ENCODE results near the gene SP140. TPM values are rescaled to one million over a fixed set of nuclear protein-coding genes. Genes with fewer than 3 reads are reported as not detected.

Gene SP140
- total and polyA plus RNA-seq, 2 of the 8 experiments (the other 6 are each of a cell fraction or from before 2014, with no cell fraction given), result 0.23 to 1.3 TPM

DNA sequence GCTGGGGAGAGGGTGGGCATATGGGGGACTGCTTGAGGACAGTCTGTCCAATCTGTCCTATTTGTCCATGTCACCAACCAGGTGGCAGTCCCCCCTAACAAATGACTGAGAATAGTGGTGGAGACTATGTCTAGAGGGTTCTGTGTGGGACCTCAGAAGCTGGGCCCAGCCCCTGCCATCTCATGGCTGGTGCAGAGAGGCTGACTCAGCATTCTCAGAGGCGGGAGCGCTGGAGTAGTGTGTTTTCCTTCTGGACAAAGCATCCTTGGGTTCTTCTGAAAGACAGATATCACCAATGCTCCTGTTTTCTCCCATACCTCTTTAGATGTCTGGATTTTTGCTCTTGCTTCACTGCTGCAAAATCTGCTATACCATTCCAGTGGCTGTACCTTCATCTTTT lies 57.4 kb downstream of the SP140 start:
- no peak overlapping the region for H3K4ac ChIP-seq (replicated peaks; ENCODE audit: insufficient read length, low read depth, low read length)
- H2BK20ac ChIP-seq (ENCODE audit: low read length), result no peak overlapping the region
- H2BK5ac ChIP-seq (ENCODE audit: low read depth, low read length), result no peak overlapping the region
- peak; percentile 60 for TF ChIP-seq MAFK (IDR thresholded peaks at IDR 0.05; ENCODE audit: low read depth, low read length)
- TF ChIP-seq ATF2 (IDR thresholded peaks at IDR 0.05; ENCODE audit: low read length), result no peak
- no peak for TF ChIP-seq GABPA (IDR thresholded peaks at IDR 0.05; ENCODE audit: borderline replicate concordance, insufficient read depth, low read length)
- no peak overlapping the region for H4K8ac ChIP-seq (ENCODE audit: extremely low read depth, insufficient read depth, low read length)
- no peak overlapping the region for H3K9ac ChIP-seq (replicated peaks in 1 of 4; ENCODE audit: extremely low read depth in 1 of 4, low read depth in 3 of 4, low read length in 3 of 4)
- H3K9me3 ChIP-seq (ENCODE audit: insufficient read depth in 2 of 2, low read depth in 1 of 2, low read length in 1 of 2), result no peaks in the 10 kb centered on the region
- no peak overlapping the region for H2BK120ac ChIP-seq (replicated peaks; ENCODE audit: low read depth, low read length)
- H2AFZ ChIP-seq (ENCODE audit: low read length), result no peak overlapping the region
- H3K27ac ChIP-seq (ENCODE audit: low read depth, low read length), result no peak overlapping the region
- 77% methylated on average over 2 of the region's 2 CpGs; no CpG with 5 or more reads in 1 of the 2 experiments for WGBS, 2 experiments (ENCODE audit: extremely low coverage in 1 of 2, insufficient coverage in 1 of 2, insufficient read length in 1 of 2, insufficient replicate concordance in 2 of 2, low coverage in 1 of 2, low lambda C conversion rate in 2 of 2, missing lambda C conversion rate in 1 of 2)
- POLR2A ChIA-PET (ENCODE audit: partially characterized antibody), result no interaction called here
- H4K20me1 ChIP-seq (replicated peaks in 1 of 2; ENCODE audit: control insufficient read depth in 1 of 2, insufficient read depth in 2 of 2, low read length in 2 of 2), result no peaks in the 10 kb centered on the region
- H3K79me1 ChIP-seq (ENCODE audit: low read depth, low read length), result no peaks in the 10 kb centered on the region
- H3K79me2 ChIP-seq (ENCODE audit: control insufficient read depth in 1 of 2, insufficient read depth in 2 of 2, low read length in 2 of 2), result no peaks in the 10 kb centered on the region
- no peak overlapping the region for H3K56ac ChIP-seq (replicated peaks; ENCODE audit: insufficient read length, low read depth, low read length)
- no peak overlapping the region for H2BK15ac ChIP-seq (ENCODE audit: low read length)
- no peak overlapping the region for H4K5ac ChIP-seq (ENCODE audit: insufficient read length, low read depth, low read length)
- CTCF ChIA-PET (ENCODE audit: partially characterized antibody), result no interaction called here
- no peaks in the 10 kb centered on the region for H3K23me2 ChIP-seq (ENCODE audit: low read depth, low read length)
- no peak overlapping the region for H4K91ac ChIP-seq (replicated peaks; ENCODE audit: insufficient read length, low read length)
- no peaks in the 10 kb centered on the region for H3K36me3 ChIP-seq (ENCODE audit: control insufficient read depth in 2 of 4, insufficient read depth in 4 of 4, low read length in 3 of 4)
- no peaks in the 10 kb centered on the region for H3K27me3 ChIP-seq (replicated peaks in 1 of 4; ENCODE audit: control insufficient read depth in 3 of 4, extremely low read depth in 1 of 4, insufficient read depth in 3 of 4, low read length in 3 of 4)
- H3K18ac ChIP-seq (ENCODE audit: extremely low read depth, low read length), result no peak overlapping the region
- FAIRE-seq (no peak), DNase-seq (ENCODE audit: low read depth in 1 of 2, low spot score in 2 of 2) (no peak)
- H2AK5ac ChIP-seq (ENCODE audit: low read depth, low read length), result no peak overlapping the region
- no peaks in the 10 kb centered on the region for H3K4me1 ChIP-seq (replicated peaks in 1 of 4; ENCODE audit: control insufficient read depth in 3 of 4, insufficient read depth in 4 of 4, low read length in 3 of 4)
- no peak overlapping the region for H3K4me2 ChIP-seq (ENCODE audit: insufficient read depth in 1 of 2, low read depth in 2 of 2, low read length in 2 of 2)
- H3K14ac ChIP-seq (ENCODE audit: insufficient read length), result no peak overlapping the region
- H2BK12ac ChIP-seq (ENCODE audit: low read depth, low read length), result no peak overlapping the region
- no peak overlapping the region for H3K23ac ChIP-seq (ENCODE audit: insufficient read length)
- no peak overlapping the region for H3K4me3 ChIP-seq (ENCODE audit: extremely low read depth in 1 of 4, insufficient read depth in 2 of 4, low read depth in 3 of 4, low read length in 4 of 4)
